Neural progenitor cell (in vitro differentiated cells): ENCODE results near the gene WTAP. TPM values are rescaled to one million over a fixed set of nuclear protein-coding genes. Genes with fewer than 3 reads are reported as not detected.

Source experiments
- DNase-seq: peaks from one replicate; pipeline ENCODE4 v3.0.0-alpha.2; 2016; ENCODE audit warnings: low spot score
- H2AFZ ChIP-seq: fragments of 200-600 bp; sonication (generic); replicated peaks from 2 replicates; pipeline ENCODE4 v1.6.1; 2016; ENCODE audit warnings: antibody characterized with exemption
- H3F3A ChIP-seq: fragments of 200-600 bp; sonication (generic); 2 replicates; pipeline ENCODE4 v1.6.1; 2016; ENCODE audit warnings: antibody characterized with exemption, low read depth
- H3K27ac ChIP-seq: fragments of 200-600 bp; sonication (generic); 2 replicates; pipeline ENCODE4 v1.5.1; 2016; ENCODE audit warnings: mild to moderate bottlenecking
- H3K27me3 ChIP-seq: fragments of 200-600 bp; sonication (generic); 2 replicates; pipeline ENCODE4 v1.6.1; 2016; ENCODE audit warnings: mild to moderate bottlenecking, moderate library complexity
- H3K36me3 ChIP-seq: fragments of 200-600 bp; sonication (generic); 2 replicates; pipeline ENCODE4 v1.5.1; 2016
- H3K4me1 ChIP-seq: fragments of 200-600 bp; sonication (generic); 2 replicates; pipeline ENCODE4 v1.6.1; 2016; ENCODE audit warnings: mixed run types
- H3K4me2 ChIP-seq: fragments of 200-600 bp; sonication (generic); 2 replicates; pipeline ENCODE4 v1.6.1; 2016
- H3K4me3 ChIP-seq: fragments of 200-600 bp; sonication (generic); 2 replicates; pipeline ENCODE4 v1.5.1; 2016
- H3K79me2 ChIP-seq: fragments of 200-600 bp; sonication (generic); 2 replicates; pipeline ENCODE4 v1.6.1; 2016; ENCODE audit warnings: low read depth
- H3K9ac ChIP-seq: fragments of 200-600 bp; sonication (generic); 2 replicates; pipeline ENCODE4 v1.6.1; 2016
- H3K9me3 ChIP-seq: fragments of 200-600 bp; sonication (generic); 2 replicates; pipeline ENCODE4 v1.5.1; 2016; ENCODE audit warnings: low read depth
- H4K20me1 ChIP-seq: fragments of 200-600 bp; sonication (generic); 2 replicates; pipeline ENCODE4 v1.6.1; 2016; ENCODE audit warnings: low read depth
- H3K27ac Mint-ChIP-seq: 3 replicates; pipeline ENCODE4 v1.8.0; 2021; ENCODE audit warnings: mixed read lengths
- H3K27me3 Mint-ChIP-seq: 2 replicates; pipeline ENCODE4 v1.8.0; 2022; ENCODE audit warnings: low read depth, mild to moderate bottlenecking, inconsistent platforms, moderate library complexity, mixed read lengths; ENCODE audit not compliant: insufficient read depth
- H3K36me3 Mint-ChIP-seq: 3 replicates; pipeline ENCODE4 v1.8.0; 2021; ENCODE audit warnings: mixed read lengths
- H3K4me1 Mint-ChIP-seq: 3 replicates; pipeline ENCODE4 v1.8.0; 2021; ENCODE audit warnings: mixed read lengths
- H3K4me3 Mint-ChIP-seq: 3 replicates; pipeline ENCODE4 v1.8.0; 2021; ENCODE audit warnings: mild to moderate bottlenecking, moderate library complexity, mixed read lengths
- H3K9me3 Mint-ChIP-seq: 3 replicates; pipeline ENCODE4 v1.8.0; 2020; ENCODE audit warnings: mixed read lengths
- EZH2 ChIP-seq: fragments of 200-600 bp; sonication (generic); IDR thresholded peaks from 2 replicates; pipeline ENCODE4 v1.6.1; 2017; ENCODE audit warnings: antibody characterized with exemption, mild to moderate bottlenecking, moderate library complexity
- EZH2phosphoT487 ChIP-seq: fragments of 200-600 bp; sonication (generic); IDR thresholded peaks from 2 replicates; pipeline ENCODE4 v1.6.1; 2017; ENCODE audit warnings: antibody characterized with exemption
- total RNA-seq: library from RNA; depleted of rRNA; stranded (reverse); fragments of >200 nt; gene quantifications from 2 replicates; pipeline ENCODE4 v1.2.3, GENCODE V29; 2015; ENCODE audit warnings: low replicate concordance
- TF ChIP-seq, protein P1 (sequence below): fragments of 200-600 bp; sonication (generic); IDR thresholded peaks from 2 replicates; pipeline ENCODE4 v1.5.1; 2017; ENCODE audit warnings: antibody characterized with exemption, mild to moderate bottlenecking

Gene WTAP
- total RNA-seq, 1 donor from 2014 or later: 159 TPM

DNA sequence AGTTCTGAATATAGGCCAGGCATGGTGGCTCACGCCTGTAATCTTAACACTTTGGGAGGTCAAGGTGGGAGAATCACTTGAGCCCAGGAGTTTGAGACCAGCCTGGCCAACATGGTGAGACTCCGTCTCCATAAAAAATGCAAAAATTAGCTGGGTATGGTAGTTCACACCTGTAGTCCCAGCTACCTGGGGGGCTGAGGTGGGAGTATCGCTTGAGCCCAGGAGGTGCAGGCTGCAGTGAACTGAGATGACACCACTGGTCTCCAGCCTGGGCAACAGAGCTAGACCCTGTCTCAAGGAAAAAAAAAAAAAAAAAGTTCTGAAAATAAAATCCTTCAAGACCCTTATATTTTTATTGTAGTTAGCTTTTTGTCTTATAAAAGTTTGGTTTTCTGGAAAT is 11.7 kb upstream of the WTAP start:
- Histone ChIP-seq H4K20me1 (peaks cover 6% of the 10 kb centered on the region), H3K79me2 (peaks cover 9% of the 10 kb centered on the region), H3K36me3 (no peaks in the 10 kb centered on the region), H3K27me3 (no peaks in the 10 kb centered on the region), H3K9ac (no peak overlapping the region), H3K4me1 (peaks cover 7% of the 10 kb centered on the region), H2AFZ (no peak overlapping the region), H3F3A (no peaks in the 10 kb centered on the region), H3K4me3 (no peak overlapping the region), H3K4me2 (no peak overlapping the region), H3K9me3 (no peaks in the 10 kb centered on the region), H3K27ac (no peak overlapping the region)
- Mint-ChIP-seq H3K27ac (no peak overlapping the region), H3K27me3 (no peaks in the 10 kb centered on the region), H3K4me3 (no peak overlapping the region), H3K36me3 (peaks cover 6% of the 10 kb centered on the region), H3K9me3 (no peaks in the 10 kb centered on the region), H3K4me1 (no peaks in the 10 kb centered on the region)
- no peak for DNase-seq
- TF ChIP-seq EZH2 (no peak), EZH2phosphoT487 (no peak)
- TF ChIP-seq, protein P1, sequence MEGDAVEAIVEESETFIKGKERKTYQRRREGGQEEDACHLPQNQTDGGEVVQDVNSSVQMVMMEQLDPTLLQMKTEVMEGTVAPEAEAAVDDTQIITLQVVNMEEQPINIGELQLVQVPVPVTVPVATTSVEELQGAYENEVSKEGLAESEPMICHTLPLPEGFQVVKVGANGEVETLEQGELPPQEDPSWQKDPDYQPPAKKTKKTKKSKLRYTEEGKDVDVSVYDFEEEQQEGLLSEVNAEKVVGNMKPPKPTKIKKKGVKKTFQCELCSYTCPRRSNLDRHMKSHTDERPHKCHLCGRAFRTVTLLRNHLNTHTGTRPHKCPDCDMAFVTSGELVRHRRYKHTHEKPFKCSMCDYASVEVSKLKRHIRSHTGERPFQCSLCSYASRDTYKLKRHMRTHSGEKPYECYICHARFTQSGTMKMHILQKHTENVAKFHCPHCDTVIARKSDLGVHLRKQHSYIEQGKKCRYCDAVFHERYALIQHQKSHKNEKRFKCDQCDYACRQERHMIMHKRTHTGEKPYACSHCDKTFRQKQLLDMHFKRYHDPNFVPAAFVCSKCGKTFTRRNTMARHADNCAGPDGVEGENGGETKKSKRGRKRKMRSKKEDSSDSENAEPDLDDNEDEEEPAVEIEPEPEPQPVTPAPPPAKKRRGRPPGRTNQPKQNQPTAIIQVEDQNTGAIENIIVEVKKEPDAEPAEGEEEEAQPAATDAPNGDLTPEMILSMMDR: no peak

DNA sequence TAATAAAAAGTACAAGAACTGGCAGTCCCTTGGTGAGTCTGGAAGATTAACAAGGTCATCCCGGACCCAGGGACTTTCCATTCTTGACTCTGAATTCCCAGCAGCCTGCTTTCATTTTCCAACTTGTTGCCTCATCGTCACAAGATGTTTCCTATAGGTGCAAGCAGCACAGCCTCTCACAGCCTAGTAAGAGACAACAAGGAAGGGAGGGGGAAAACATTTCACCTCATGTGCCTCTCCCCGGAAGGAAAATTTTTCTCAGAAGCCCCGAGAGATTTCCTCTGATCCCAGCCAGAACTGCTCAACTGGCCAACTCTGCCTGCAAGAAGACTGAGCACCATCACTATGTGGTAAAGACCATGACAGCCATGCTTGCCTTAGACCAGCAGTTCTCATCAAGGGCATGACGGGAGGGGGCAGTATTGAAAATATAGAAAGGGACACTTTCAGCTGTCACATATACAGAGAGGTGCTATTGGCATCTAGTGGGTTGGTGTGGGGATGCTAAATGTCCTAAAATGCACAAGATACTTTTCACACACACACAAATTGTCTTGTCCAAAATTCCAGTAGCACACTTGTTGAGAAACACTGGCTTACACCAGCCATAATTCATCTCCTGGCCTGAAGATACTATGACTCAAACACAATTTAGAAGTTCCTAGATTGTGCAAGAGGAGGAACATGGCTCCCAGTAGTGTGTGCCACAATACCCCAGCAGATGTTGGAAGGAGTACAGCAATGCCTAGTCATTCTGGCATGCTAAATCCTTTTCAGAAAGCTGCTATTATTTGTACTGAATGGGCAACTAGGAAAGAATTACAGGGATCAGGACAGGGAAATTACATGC is 10.8 kb upstream of the WTAP start:
- Histone ChIP-seq H3K79me2 (peaks cover 16% of the 10 kb centered on the region), H3K27me3 (no peaks in the 10 kb centered on the region), H4K20me1 (peaks cover 6% of the 10 kb centered on the region), H3K27ac (no peak overlapping the region), H3K4me3 (no peak overlapping the region), H3K36me3 (no peaks in the 10 kb centered on the region), H2AFZ (no peak overlapping the region), H3F3A (no peaks in the 10 kb centered on the region), H3K4me1 (peaks cover 7% of the 10 kb centered on the region), H3K9me3 (no peaks in the 10 kb centered on the region), H3K9ac (no peak overlapping the region), H3K4me2 (no peak overlapping the region)
- Mint-ChIP-seq H3K27me3 (no peaks in the 10 kb centered on the region), H3K4me3 (no peak overlapping the region), H3K27ac (no peak overlapping the region), H3K36me3 (peaks cover 6% of the 10 kb centered on the region), H3K4me1 (no peaks in the 10 kb centered on the region), H3K9me3 (no peaks in the 10 kb centered on the region)
- no peak for DNase-seq
- TF ChIP-seq, protein P1: no peak
- TF ChIP-seq EZH2phosphoT487 (no peak), EZH2 (no peak)

- Histone ChIP-seq H3K4me2 (no peak overlapping the region), H3K9me3 (no peaks in the 10 kb centered on the region), H3K36me3 (no peaks in the 10 kb centered on the region), H3K27ac (no peak overlapping the region), H4K20me1 (peaks cover 6% of the 10 kb centered on the region), H3K4me3 (no peak overlapping the region), H3K9ac (no peak overlapping the region), H2AFZ (no peak overlapping the region), H3K27me3 (no peaks in the 10 kb centered on the region), H3F3A (peaks cover 5% of the 10 kb centered on the region), H3K4me1 (peaks cover 7% of the 10 kb centered on the region), H3K79me2 (peaks cover 38% of the 10 kb centered on the region)
- no peaks in the 10 kb centered on the region for H3K9me3 Mint-ChIP-seq
- peaks cover 15% of the 10 kb centered on the region for H3K36me3 Mint-ChIP-seq
- H3K27me3 Mint-ChIP-seq: no peaks in the 10 kb centered on the region
- H3K4me1 Mint-ChIP-seq: no peaks in the 10 kb centered on the region
- DNase-seq: no peak
- no peak overlapping the region for H3K4me3 Mint-ChIP-seq
- TF ChIP-seq EZH2phosphoT487 (no peak), EZH2 (no peak)
- TF ChIP-seq, protein P1: no peak
- no peak overlapping the region for H3K27ac Mint-ChIP-seq
Measured at GRCh38 chr6:159718634-159719033, 8.7 kb upstream of the WTAP start.
